Liver (tissue), 9 donors: ENCODE measurements around the gene GGNBP2. TPM values are rescaled to one million over a fixed set of nuclear protein-coding genes. Genes with fewer than 3 reads are reported as not detected.

ENCODE experiments used
- DNase-seq: peaks from one replicate; pipeline ENCODE4 v3.0.0-alpha.2; 2017; ENCODE audit warnings: low spot score
- H3K27ac ChIP-seq, 2 donors: one replicate each; pipeline ENCODE4 v1.7.0; 2013; ENCODE audit warnings: inconsistent platforms in 2 of 2, low read length in 2 of 2, control low read depth in 1 of 2, low read depth in 1 of 2, mild to moderate bottlenecking in 1 of 2
- H3K27me3 ChIP-seq, 4 donors: one replicate each; pipeline versions ENCODE4 v1.6.1 to v1.7.0; 2013; ENCODE audit warnings: low read length in 3 of 4, inconsistent platforms in 1 of 4, mild to moderate bottlenecking in 1 of 4, moderate library complexity in 1 of 4; ENCODE audit not compliant: control insufficient read depth in 4 of 4, insufficient read depth in 4 of 4
- H3K36me3 ChIP-seq, 4 donors: one replicate each; pipeline versions ENCODE4 v1.6.1 to v1.7.0; 2013; ENCODE audit warnings: low read length in 3 of 4, mild to moderate bottlenecking in 3 of 4, low read depth in 1 of 4, moderate library complexity in 1 of 4; ENCODE audit not compliant: control insufficient read depth in 4 of 4, insufficient read depth in 3 of 4
- H3K4me1 ChIP-seq, 4 donors: one replicate each; pipeline versions ENCODE4 v1.6.1 to v1.7.0; 2013; ENCODE audit warnings: low read length in 3 of 4, mild to moderate bottlenecking in 3 of 4, moderate library complexity in 1 of 4; ENCODE audit not compliant: control insufficient read depth in 4 of 4, insufficient read depth in 4 of 4
- H3K4me3 ChIP-seq, 3 donors: one replicate each; pipeline versions ENCODE4 v1.6.1 to v1.7.0; 2013; ENCODE audit warnings: low read length in 3 of 3, control low read depth in 1 of 3, low read depth in 1 of 3, mild to moderate bottlenecking in 1 of 3
- H3K9ac ChIP-seq, 2 donors: one replicate each; pipeline ENCODE4 v1.7.0; 2013; ENCODE audit warnings: low read length in 2 of 2, mild to moderate bottlenecking in 2 of 2, moderate library complexity in 2 of 2, control low read depth in 1 of 2, low read depth in 1 of 2
- H3K9me3 ChIP-seq, 4 donors: one replicate each; pipeline versions ENCODE4 v1.6.1 to v1.7.0; 2013; ENCODE audit warnings: low read length in 3 of 4; ENCODE audit not compliant: control insufficient read depth in 4 of 4
- ATF3 ChIP-seq: IDR thresholded peaks from 2 replicates; pipeline ENCODE4 v1.6.1; 2016; ENCODE audit warnings: antibody characterized with exemption
- CTCF ChIP-seq: fragments of 150-350 bp; IDR thresholded peaks from 2 replicates; pipeline ENCODE4 v1.5.1; 2017; ENCODE audit warnings: improper control_type of control experiment, low read depth, low read length; ENCODE audit not compliant: missing input control
- FOXA2 ChIP-seq: IDR thresholded peaks from 2 replicates; pipeline ENCODE4 v1.6.1; 2016; ENCODE audit warnings: antibody characterized with exemption
- GABPA ChIP-seq, 2 donors: IDR thresholded peaks in 1 of 2; conservative IDR thresholded peaks in 1 of 2; 2 replicates each; pipeline ENCODE4 v1.6.1; 2016; ENCODE audit warnings: antibody characterized with exemption in 2 of 2, mild to moderate bottlenecking in 1 of 2, moderate library complexity in 1 of 2
- HNF4A ChIP-seq, 2 donors: conservative IDR thresholded peaks; 2 replicates each; pipeline ENCODE4 v1.6.1; 2016; ENCODE audit warnings: antibody characterized with exemption in 2 of 2, mild to moderate bottlenecking in 2 of 2
- HNF4G ChIP-seq: IDR thresholded peaks from 2 replicates; pipeline ENCODE4 v1.6.1; 2016; ENCODE audit warnings: antibody characterized with exemption
- JUND ChIP-seq, 2 donors: IDR thresholded peaks; 2 replicates each; pipeline ENCODE4 v1.6.1; 2016; ENCODE audit warnings: antibody characterized with exemption in 2 of 2
- MAX ChIP-seq: IDR thresholded peaks from 2 replicates; pipeline ENCODE4 v1.6.1; 2016; ENCODE audit warnings: antibody characterized with exemption
- NR2F2 ChIP-seq: IDR thresholded peaks from 2 replicates; pipeline ENCODE4 v1.6.1; 2016; ENCODE audit warnings: antibody characterized with exemption
- RAD21 ChIP-seq, 2 donors: IDR thresholded peaks; 2 replicates each; pipeline ENCODE4 v1.6.1; 2016; ENCODE audit warnings: antibody characterized with exemption in 2 of 2, mild to moderate bottlenecking in 2 of 2
- REST ChIP-seq: IDR thresholded peaks from 2 replicates; pipeline ENCODE4 v1.6.1; 2016; ENCODE audit warnings: antibody characterized with exemption, mild to moderate bottlenecking
- RXRA ChIP-seq, 2 donors: IDR thresholded peaks; 2 replicates each; pipeline ENCODE4 v1.6.1; 2017 to 2018; ENCODE audit warnings: antibody characterized with exemption in 2 of 2, mild to moderate bottlenecking in 1 of 2
- SP1 ChIP-seq: IDR thresholded peaks from 2 replicates; pipeline ENCODE4 v1.6.1; 2018; ENCODE audit warnings: antibody characterized with exemption, mild to moderate bottlenecking
- TAF1 ChIP-seq: conservative IDR thresholded peaks from 2 replicates; pipeline ENCODE4 v1.6.1; 2016; ENCODE audit warnings: antibody characterized with exemption, mild to moderate bottlenecking
- YY1 ChIP-seq: IDR thresholded peaks from 2 replicates; pipeline ENCODE4 v1.6.1; 2016; ENCODE audit warnings: antibody characterized with exemption, mild to moderate bottlenecking
- ZBTB33 ChIP-seq: IDR thresholded peaks from 2 replicates; pipeline ENCODE4 v1.6.1; 2016; ENCODE audit warnings: antibody characterized with exemption
- WGBS: extraction: QIAGEN DNeasy Blood & Tissue Kit; methylation state at CpG from one replicate; pipeline ENCODE4 v1.1.7; 2013; 5-methylcytosine and 5-hydroxymethylcytosine counted together
- polyA plus RNA-seq, 2 donors: library from polyadenylated mRNA; stranded (reverse) in 1 of 2; unstranded in 1 of 2; fragments of 200-250 nt in 1 of 2; fragments of >200 nt in 1 of 2; fragmentation: Nextera tagmentation in 1 of 2; extraction: Ambion mirVana in 1 of 2; gene quantifications; one replicate each; pipeline versions ENCODE4 v1.2.1 to v1.2.3, GENCODE V29; 2013 to 2015
- total RNA-seq, 2 donors: library from RNA; depleted of rRNA; stranded (reverse); fragments of >200 nt; gene quantifications; one replicate each; pipeline ENCODE4 v1.2.3, GENCODE V29; 2014
- donor health status: healthy.
- donor health status: healthy.
- donor health status: healthy.
- donor health status: healthy.
- donor health status: healthy.

The GGNBP2 gene
- total and polyA plus RNA-seq, 4 donors = 19.6 to 48.6 (median 34.3) TPM

- H3K4me3 ChIP-seq = no peak overlapping the region
- H3K9me3 ChIP-seq = no peaks in the 10 kb centered on the region
- WGBS = 95% methylated on average over 9 of the region's 9 CpGs
- no peak overlapping the region for H3K27ac ChIP-seq
- peaks cover 0 to 62% (median 35%) of the 10 kb centered on the region in 4 donors for H3K36me3 ChIP-seq
- TF ChIP-seq TAF1 = no peak
- TF ChIP-seq FOXA2 = no peak
- TF ChIP-seq ATF3 = no peak
- no peak for TF ChIP-seq GABPA (IDR thresholded peaks at IDR 0.05 in 1 of 2, conservative IDR thresholded peaks at IDR 0.05 in 1 of 2)
- TF ChIP-seq ZBTB33 = no peak
- TF ChIP-seq CTCF = no peak
- TF ChIP-seq REST = no peak
- no peak for TF ChIP-seq SP1
- no peak for TF ChIP-seq RXRA (IDR thresholded peaks at IDR 0.05)
- no peak for TF ChIP-seq JUND (IDR thresholded peaks at IDR 0.05)
- H3K4me1 ChIP-seq = peaks cover 0 to 14% (median 12%) of the 10 kb centered on the region in 4 donors
- no peak overlapping the region for H3K9ac ChIP-seq
- H3K27me3 ChIP-seq = no peaks in the 10 kb centered on the region
- no peak for DNase-seq
These were observed 46.6 kb upstream of the GGNBP2 start for GRCh38 chr17:36498155-36498554.

- no peaks in the 10 kb centered on the region for H3K27me3 ChIP-seq
- H3K9me3 ChIP-seq = no peaks in the 10 kb centered on the region
- no peak for TF ChIP-seq RAD21 (IDR thresholded peaks at IDR 0.05)
- no peak for TF ChIP-seq SP1
- TF ChIP-seq CTCF = no peak
- no peak for TF ChIP-seq MAX
- no peak for TF ChIP-seq HNF4G
- TF ChIP-seq NR2F2 = no peak
- TF ChIP-seq YY1 = no peak
- no peak for TF ChIP-seq HNF4A (conservative IDR thresholded peaks at IDR 0.05)
- no peak for TF ChIP-seq GABPA (IDR thresholded peaks at IDR 0.05 in 1 of 2, conservative IDR thresholded peaks at IDR 0.05 in 1 of 2)
- no peak overlapping the region for H3K4me3 ChIP-seq
- DNase-seq = no peak
- H3K4me1 ChIP-seq = peaks cover 0 to 14% (median 12%) of the 10 kb centered on the region in 4 donors
- 79% methylated on average over 7 of the region's 7 CpGs for WGBS
- no peak overlapping the region for H3K9ac ChIP-seq
- peaks cover 0 to 62% (median 31%) of the 10 kb centered on the region in 4 donors for H3K36me3 ChIP-seq
- H3K27ac ChIP-seq = no peak overlapping the region
These were observed 46.0 kb upstream of the GGNBP2 start for GRCh38 chr17:36498560-36499300.
